HepG2 (cell line): ENCODE data around the gene TMCC1. TPM values are rescaled to one million over a fixed set of nuclear protein-coding genes. Genes with fewer than 3 reads are reported as not detected.

Source experiments
- CEBPB ChIP-seq: IDR thresholded peaks from 2 replicates; pipeline ENCODE4 v1.6.1; 2011; ENCODE audit warnings: low read depth, low read length, improper control_type of control experiment, borderline replicate concordance
- DMAP1 ChIP-seq: IDR thresholded peaks from 2 replicates; pipeline ENCODE4 v1.6.1; 2016
- FOXO1 ChIP-seq: sonication (generic); formaldehyde crosslinking; IDR thresholded peaks from 2 replicates; pipeline ENCODE4 v1.4.0; 2020; ENCODE audit warnings: missing genetic modification reagents
- GTF2F1 ChIP-seq: fragments of 150-350 bp; IDR thresholded peaks from 2 replicates; pipeline ENCODE4 v1.6.1; 2014; ENCODE audit warnings: low read length
- IKZF4 ChIP-seq: sonication (generic); formaldehyde crosslinking; IDR thresholded peaks from 2 replicates; pipeline ENCODE4 v1.5.1; 2020; ENCODE audit warnings: borderline replicate concordance, mild to moderate bottlenecking, low read depth, missing genetic modification reagents; ENCODE audit errors: not compliant biosample characterization
- MIER2 ChIP-seq: IDR thresholded peaks from 2 replicates; pipeline ENCODE4 v1.6.1; 2016; ENCODE audit warnings: missing biosample characterization, missing genetic modification reagents
- NR3C1 ChIP-seq: sonication (generic); formaldehyde crosslinking; IDR thresholded peaks from 2 replicates; pipeline ENCODE4 v1.4.0; 2020; ENCODE audit warnings: missing genetic modification reagents
- RAD51 ChIP-seq: fragments of 450-650 bp; IDR thresholded peaks from 2 replicates; pipeline ENCODE4 v1.6.1; 2016; ENCODE audit warnings: borderline replicate concordance
- TCF7 ChIP-seq: sonication (generic); IDR thresholded peaks from 2 replicates; pipeline ENCODE4 v1.6.1; 2016; ENCODE audit warnings: antibody characterized with exemption, low read depth
- TOE1 ChIP-seq: sonication (generic); formaldehyde crosslinking; IDR thresholded peaks from 2 replicates; pipeline ENCODE4 v1.4.0; 2020; ENCODE audit warnings: mild to moderate bottlenecking, missing genetic modification reagents
- ZFP36L2 ChIP-seq: sonication (generic); formaldehyde crosslinking; IDR thresholded peaks from 2 replicates; pipeline ENCODE4 v1.4.0; 2020; ENCODE audit warnings: missing genetic modification reagents
- ZNF138 ChIP-seq: sonication (generic); formaldehyde crosslinking; IDR thresholded peaks from 2 replicates; pipeline ENCODE4 v1.5.0; 2020; ENCODE audit warnings: mild to moderate bottlenecking, low read depth, missing genetic modification reagents
- ZNF3 ChIP-seq: IDR thresholded peaks from 2 replicates; pipeline ENCODE4 v1.7.0; 2017; ENCODE audit warnings: inconsistent platforms
- ZNF331 ChIP-seq: sonication (generic); formaldehyde crosslinking; IDR thresholded peaks from 2 replicates; pipeline ENCODE4 v1.4.0; 2020; ENCODE audit warnings: missing genetic modification reagents
- ZNF501 ChIP-seq: sonication (generic); formaldehyde crosslinking; IDR thresholded peaks from 2 replicates; pipeline ENCODE4 v1.5.1; 2020; ENCODE audit warnings: mild to moderate bottlenecking, moderate library complexity, missing genetic modification reagents
- ZNF550 ChIP-seq: sonication (generic); formaldehyde crosslinking; IDR thresholded peaks from 2 replicates; pipeline ENCODE4 v1.4.0; 2020; ENCODE audit warnings: mild to moderate bottlenecking, missing genetic modification reagents, borderline replicate concordance
- ZNF790 ChIP-seq: sonication (generic); formaldehyde crosslinking; IDR thresholded peaks from 2 replicates; pipeline ENCODE4 v1.8.0; 2022; ENCODE audit warnings: missing genetic modification reagents, mild to moderate bottlenecking, borderline replicate concordance
- ZNF83 ChIP-seq: sonication (generic); formaldehyde crosslinking; IDR thresholded peaks from 2 replicates; pipeline ENCODE4 v1.4.0; 2020; ENCODE audit warnings: missing genetic modification reagents, mild to moderate bottlenecking, borderline replicate concordance
- polyA plus RNA-seq, 8 experiments: library from polyadenylated mRNA; depleted of rRNA in 3 of 8; stranded (reverse) in 7 of 8; unstranded in 1 of 8; fragments of >200 nt; fragmentation: Illumina TruSeq in 4 of 8; extraction: Trizol in 4 of 8; gene quantifications; 2 replicates each; pipeline versions ENCODE4 v1.2.1 to v1.2.3, GENCODE V29; 2011 to 2016; ENCODE audit warnings: low read depth in 4 of 8, missing spikeins in 1 of 8, mixed read lengths in 1 of 8; ENCODE audit not compliant: insufficient read depth in 1 of 8
- total RNA-seq, 5 experiments: library from RNA; depleted of rRNA; stranded (reverse); fragments of >200 nt; fragmentation: Illumina TruSeq; extraction: Trizol; gene quantifications; 2 replicates each; pipeline ENCODE4 v1.2.3, GENCODE V29; 2016; ENCODE audit warnings: low read depth in 1 of 5
- TF ChIP-seq, protein P1 (sequence below): sonication (generic); formaldehyde crosslinking; IDR thresholded peaks from 2 replicates; pipeline ENCODE4 v1.4.0; 2020; ENCODE audit warnings: missing genetic modification reagents, borderline replicate concordance
- TF ChIP-seq, protein P2 (sequence below): IDR thresholded peaks from 2 replicates; pipeline ENCODE4 v1.6.1; 2016; ENCODE audit warnings: missing biosample characterization, missing genetic modification reagents, low read depth
- TF ChIP-seq, protein P3 (sequence below): sonication (generic); formaldehyde crosslinking; IDR thresholded peaks from 2 replicates; pipeline ENCODE4 v1.4.0; 2020; ENCODE audit warnings: missing genetic modification reagents

TMCC1 gene
- total and polyA plus RNA-seq, 2 of the 13 experiments (the other 11 are each of a cell fraction or from before 2014, with no cell fraction given) = 12.1 to 264 TPM

DNA sequence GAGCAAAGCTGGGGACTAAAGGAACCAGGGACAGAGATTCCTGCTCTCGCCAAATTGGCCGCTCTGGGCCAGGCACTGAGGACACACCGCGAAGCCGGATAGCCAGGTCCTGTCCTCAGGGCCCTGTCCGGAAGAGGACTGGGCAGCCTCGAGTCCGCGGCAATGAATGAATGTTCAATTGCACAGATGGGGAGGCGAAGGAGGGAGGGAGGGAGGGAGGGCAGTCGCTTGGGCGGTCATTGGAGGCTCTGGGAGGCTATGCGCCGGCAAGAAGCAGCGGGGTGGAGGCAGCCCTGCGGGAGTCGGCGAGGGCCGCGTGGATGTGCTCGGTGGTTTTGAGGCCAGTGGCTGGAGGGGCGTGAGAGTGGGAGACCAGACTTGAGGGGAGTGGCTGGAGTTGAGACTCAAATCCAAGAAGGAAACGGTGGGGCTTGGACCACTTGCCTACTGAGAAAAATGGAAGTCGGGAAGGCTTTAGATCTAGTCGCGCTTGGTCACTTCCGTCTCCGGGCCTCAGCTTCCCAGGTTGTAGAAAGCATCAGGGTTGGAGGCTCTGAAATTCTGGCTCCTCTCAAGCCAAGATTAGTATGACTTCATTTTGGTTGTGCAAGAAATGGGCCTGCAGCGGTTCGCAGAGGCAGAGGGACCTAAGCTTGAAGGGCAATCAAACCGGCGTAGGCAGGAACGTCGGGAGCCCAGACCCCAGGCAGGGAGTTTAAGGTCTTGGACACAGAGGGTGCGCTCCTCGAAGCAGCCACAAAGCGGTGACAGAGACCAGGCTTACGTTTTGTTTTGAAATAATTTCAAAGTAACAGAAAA, 266.0 kb downstream of the TMCC1 start (continued):
- TF ChIP-seq, protein P1, sequence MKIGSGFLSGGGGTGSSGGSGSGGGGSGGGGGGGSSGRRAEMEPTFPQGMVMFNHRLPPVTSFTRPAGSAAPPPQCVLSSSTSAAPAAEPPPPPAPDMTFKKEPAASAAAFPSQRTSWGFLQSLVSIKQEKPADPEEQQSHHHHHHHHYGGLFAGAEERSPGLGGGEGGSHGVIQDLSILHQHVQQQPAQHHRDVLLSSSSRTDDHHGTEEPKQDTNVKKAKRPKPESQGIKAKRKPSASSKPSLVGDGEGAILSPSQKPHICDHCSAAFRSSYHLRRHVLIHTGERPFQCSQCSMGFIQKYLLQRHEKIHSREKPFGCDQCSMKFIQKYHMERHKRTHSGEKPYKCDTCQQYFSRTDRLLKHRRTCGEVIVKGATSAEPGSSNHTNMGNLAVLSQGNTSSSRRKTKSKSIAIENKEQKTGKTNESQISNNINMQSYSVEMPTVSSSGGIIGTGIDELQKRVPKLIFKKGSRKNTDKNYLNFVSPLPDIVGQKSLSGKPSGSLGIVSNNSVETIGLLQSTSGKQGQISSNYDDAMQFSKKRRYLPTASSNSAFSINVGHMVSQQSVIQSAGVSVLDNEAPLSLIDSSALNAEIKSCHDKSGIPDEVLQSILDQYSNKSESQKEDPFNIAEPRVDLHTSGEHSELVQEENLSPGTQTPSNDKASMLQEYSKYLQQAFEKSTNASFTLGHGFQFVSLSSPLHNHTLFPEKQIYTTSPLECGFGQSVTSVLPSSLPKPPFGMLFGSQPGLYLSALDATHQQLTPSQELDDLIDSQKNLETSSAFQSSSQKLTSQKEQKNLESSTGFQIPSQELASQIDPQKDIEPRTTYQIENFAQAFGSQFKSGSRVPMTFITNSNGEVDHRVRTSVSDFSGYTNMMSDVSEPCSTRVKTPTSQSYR (CRISPR knock-in tag) = no peak
- no peak; the same call in 1 of the 2 replicates for TF ChIP-seq ZNF138 (CRISPR knock-in tag)
- TF ChIP-seq RAD51 = no peak
- TF ChIP-seq, protein P2, sequence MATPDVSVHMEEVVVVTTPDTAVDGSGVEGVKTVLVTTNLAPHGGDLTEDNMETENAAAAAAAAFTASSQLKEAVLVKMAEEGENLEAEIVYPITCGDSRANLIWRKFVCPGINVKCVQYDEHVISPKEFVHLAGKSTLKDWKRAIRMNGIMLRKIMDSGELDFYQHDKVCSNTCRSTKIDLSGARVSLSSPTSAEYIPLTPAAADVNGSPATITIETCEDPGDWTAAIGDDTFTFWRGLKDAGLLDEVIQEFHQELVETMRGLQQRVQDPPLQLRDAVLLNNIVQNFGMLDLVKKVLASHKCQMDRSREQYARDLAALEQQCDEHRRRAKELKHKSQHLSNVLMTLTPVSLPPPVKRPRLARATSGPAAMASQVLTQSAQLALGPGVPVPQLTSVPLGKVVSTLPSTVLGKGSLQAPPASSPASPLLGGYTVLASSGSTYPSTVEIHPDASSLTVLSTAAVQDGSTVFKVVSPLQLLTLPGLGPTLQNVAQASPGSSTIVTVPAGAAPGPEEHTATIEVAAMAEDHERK (CRISPR knock-in tag) = no peak
- TF ChIP-seq GTF2F1 = no peak
- TF ChIP-seq ZNF790 (CRISPR knock-in tag) = no peak
- no peak for TF ChIP-seq ZNF83
- no peak for TF ChIP-seq NR3C1 (CRISPR knock-in tag)
- TF ChIP-seq, protein P3, sequence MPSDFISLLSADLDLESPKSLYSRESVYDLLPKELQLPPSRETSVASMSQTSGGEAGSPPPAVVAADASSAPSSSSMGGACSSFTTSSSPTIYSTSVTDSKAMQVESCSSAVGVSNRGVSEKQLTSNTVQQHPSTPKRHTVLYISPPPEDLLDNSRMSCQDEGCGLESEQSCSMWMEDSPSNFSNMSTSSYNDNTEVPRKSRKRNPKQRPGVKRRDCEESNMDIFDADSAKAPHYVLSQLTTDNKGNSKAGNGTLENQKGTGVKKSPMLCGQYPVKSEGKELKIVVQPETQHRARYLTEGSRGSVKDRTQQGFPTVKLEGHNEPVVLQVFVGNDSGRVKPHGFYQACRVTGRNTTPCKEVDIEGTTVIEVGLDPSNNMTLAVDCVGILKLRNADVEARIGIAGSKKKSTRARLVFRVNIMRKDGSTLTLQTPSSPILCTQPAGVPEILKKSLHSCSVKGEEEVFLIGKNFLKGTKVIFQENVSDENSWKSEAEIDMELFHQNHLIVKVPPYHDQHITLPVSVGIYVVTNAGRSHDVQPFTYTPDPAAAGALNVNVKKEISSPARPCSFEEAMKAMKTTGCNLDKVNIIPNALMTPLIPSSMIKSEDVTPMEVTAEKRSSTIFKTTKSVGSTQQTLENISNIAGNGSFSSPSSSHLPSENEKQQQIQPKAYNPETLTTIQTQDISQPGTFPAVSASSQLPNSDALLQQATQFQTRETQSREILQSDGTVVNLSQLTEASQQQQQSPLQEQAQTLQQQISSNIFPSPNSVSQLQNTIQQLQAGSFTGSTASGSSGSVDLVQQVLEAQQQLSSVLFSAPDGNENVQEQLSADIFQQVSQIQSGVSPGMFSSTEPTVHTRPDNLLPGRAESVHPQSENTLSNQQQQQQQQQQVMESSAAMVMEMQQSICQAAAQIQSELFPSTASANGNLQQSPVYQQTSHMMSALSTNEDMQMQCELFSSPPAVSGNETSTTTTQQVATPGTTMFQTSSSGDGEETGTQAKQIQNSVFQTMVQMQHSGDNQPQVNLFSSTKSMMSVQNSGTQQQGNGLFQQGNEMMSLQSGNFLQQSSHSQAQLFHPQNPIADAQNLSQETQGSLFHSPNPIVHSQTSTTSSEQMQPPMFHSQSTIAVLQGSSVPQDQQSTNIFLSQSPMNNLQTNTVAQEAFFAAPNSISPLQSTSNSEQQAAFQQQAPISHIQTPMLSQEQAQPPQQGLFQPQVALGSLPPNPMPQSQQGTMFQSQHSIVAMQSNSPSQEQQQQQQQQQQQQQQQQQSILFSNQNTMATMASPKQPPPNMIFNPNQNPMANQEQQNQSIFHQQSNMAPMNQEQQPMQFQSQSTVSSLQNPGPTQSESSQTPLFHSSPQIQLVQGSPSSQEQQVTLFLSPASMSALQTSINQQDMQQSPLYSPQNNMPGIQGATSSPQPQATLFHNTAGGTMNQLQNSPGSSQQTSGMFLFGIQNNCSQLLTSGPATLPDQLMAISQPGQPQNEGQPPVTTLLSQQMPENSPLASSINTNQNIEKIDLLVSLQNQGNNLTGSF = no peak
- no peak for TF ChIP-seq TOE1
- peak; percentile 56; the same call in 1 of the 2 replicates for TF ChIP-seq CEBPB
- TF ChIP-seq ZNF331 (CRISPR knock-in tag) = no peak
- peak; percentile 25 for TF ChIP-seq DMAP1
- TF ChIP-seq TCF7 = no peak
- TF ChIP-seq IKZF4 (CRISPR knock-in tag) = no peak
- peak; percentile 29; the same call in 1 of the 2 replicates for TF ChIP-seq FOXO1 (CRISPR knock-in tag)
- TF ChIP-seq MIER2 (CRISPR knock-in tag) = 0 out of 2 replicates have a peak, but pooled peaks have one; percentile 9
- TF ChIP-seq ZNF550 = no peak
- TF ChIP-seq ZNF3 (CRISPR knock-in tag) = no peak
- no peak for TF ChIP-seq ZNF501
- no peak for TF ChIP-seq ZFP36L2 (CRISPR knock-in tag)
